ENCODE measurements around the gene GCDH. TPM values are rescaled to one million over a fixed set of nuclear protein-coding genes. Genes with fewer than 3 reads are reported as not detected.
A peak's percentile ranks its signal among the peaks of the same experiment; 100 is the strongest.

GCDH gene
- total RNA-seq, 1 experiment from 2014 or later, result 53.2 TPM

DNA sequence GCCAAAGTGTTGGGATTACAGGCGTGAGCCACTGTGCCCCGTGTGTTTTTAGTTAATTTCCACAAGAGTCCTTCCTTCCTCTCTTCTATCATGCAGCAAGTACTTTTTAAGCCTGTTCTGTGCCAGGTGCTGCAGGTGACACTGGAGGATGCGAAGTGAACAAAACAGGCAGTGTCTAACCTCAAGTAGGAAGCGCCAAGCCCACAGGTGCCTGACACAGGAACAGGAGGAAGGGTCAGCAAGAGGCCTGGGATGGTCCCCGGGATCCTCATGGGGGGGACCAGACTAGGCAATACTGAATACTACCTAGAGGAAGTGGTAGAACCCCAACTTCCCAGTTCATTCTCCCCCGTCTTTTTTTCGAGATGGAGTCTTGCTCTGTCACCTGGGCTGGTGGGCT is 45.6 kb downstream of the GCDH start:
- no peak overlapping the region for H3K14ac ChIP-seq (ENCODE audit: insufficient read depth, low read length)
- H3K9me3 ChIP-seq (ENCODE audit: control insufficient read depth, low read depth, low read length), result no peaks in the 10 kb centered on the region
- H4K8ac ChIP-seq (replicated peaks; ENCODE audit: insufficient read length, low read depth, low read length), result no peak overlapping the region
- no peak overlapping the region for H3K4me2 ChIP-seq (ENCODE audit: insufficient read depth, insufficient read length, low read length)
- TF ChIP-seq, protein P1, sequence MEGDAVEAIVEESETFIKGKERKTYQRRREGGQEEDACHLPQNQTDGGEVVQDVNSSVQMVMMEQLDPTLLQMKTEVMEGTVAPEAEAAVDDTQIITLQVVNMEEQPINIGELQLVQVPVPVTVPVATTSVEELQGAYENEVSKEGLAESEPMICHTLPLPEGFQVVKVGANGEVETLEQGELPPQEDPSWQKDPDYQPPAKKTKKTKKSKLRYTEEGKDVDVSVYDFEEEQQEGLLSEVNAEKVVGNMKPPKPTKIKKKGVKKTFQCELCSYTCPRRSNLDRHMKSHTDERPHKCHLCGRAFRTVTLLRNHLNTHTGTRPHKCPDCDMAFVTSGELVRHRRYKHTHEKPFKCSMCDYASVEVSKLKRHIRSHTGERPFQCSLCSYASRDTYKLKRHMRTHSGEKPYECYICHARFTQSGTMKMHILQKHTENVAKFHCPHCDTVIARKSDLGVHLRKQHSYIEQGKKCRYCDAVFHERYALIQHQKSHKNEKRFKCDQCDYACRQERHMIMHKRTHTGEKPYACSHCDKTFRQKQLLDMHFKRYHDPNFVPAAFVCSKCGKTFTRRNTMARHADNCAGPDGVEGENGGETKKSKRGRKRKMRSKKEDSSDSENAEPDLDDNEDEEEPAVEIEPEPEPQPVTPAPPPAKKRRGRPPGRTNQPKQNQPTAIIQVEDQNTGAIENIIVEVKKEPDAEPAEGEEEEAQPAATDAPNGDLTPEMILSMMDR (conservative IDR thresholded peaks at IDR 0.05), result no peak
- H3K23me2 ChIP-seq (ENCODE audit: insufficient read length, low read depth, low read length, poor library complexity, severe bottlenecking), result peaks cover 11% of the 10 kb centered on the region
- H4K20me1 ChIP-seq (ENCODE audit: control insufficient read depth, insufficient read depth, insufficient read length), result no peaks in the 10 kb centered on the region
- peak overlapping the region; percentile 17 for H2BK120ac ChIP-seq (ENCODE audit: low read depth, low read length, poor library complexity, severe bottlenecking)
- no peak overlapping the region for H2AFZ ChIP-seq (ENCODE audit: low read length)
- no peak for DNase-seq
- no peak overlapping the region for H2AK5ac ChIP-seq (ENCODE audit: insufficient read length, low read length)
- WGBS (ENCODE audit: extremely low coverage, insufficient read length, low lambda C conversion rate), result no CpG with 5 or more reads among the region's 7 CpGs
- Mint-ChIP-seq H3K4me1 (peaks cover 29 to 49% of the 10 kb centered on the region in 2 experiments), H3K9me3 (no peaks in the 10 kb centered on the region; a peak in 1 of 5 replicates), H3K36me3 (ENCODE audit: insufficient read depth in 1 of 3, low read depth in 3 of 3) (peaks cover 30 to 44% (median 35%) of the 10 kb centered on the region in 3 experiments), H3K27ac (peak overlapping the region in 1 of 3 experiments; percentile 83; a peak in 3 of 7 replicates), H3K4me3 (peak overlapping the region in 1 of 2 experiments; percentile 9; a peak in 1 of 5 replicates), H3K27me3 (ENCODE audit: low read depth) (no peaks in the 10 kb centered on the region; the same call in 1 of the 2 replicates)
- no peaks in the 10 kb centered on the region for H3K27me3 ChIP-seq (ENCODE audit: insufficient read depth, low read length)
- no peak overlapping the region for H3K27ac ChIP-seq (ENCODE audit: insufficient read length, low read depth, low read length)
- H3K9ac ChIP-seq (ENCODE audit: extremely low read depth, insufficient read length, low read length), result no peak overlapping the region
- no peak overlapping the region for H2BK20ac ChIP-seq (ENCODE audit: low read depth, low read length, poor library complexity, severe bottlenecking)
- peak overlapping the region; percentile 27 for H2BK12ac ChIP-seq (ENCODE audit: insufficient read length, low read depth, low read length)
- H3T11ph ChIP-seq (ENCODE audit: low read length), result no peak overlapping the region
- no peak overlapping the region for H3K4ac ChIP-seq (ENCODE audit: low read depth, low read length)
- H2BK5ac ChIP-seq (ENCODE audit: insufficient read length, low read length), result no peak overlapping the region
- no peak overlapping the region for H2BK15ac ChIP-seq (ENCODE audit: low read depth, low read length)
- no peak overlapping the region for H4K5ac ChIP-seq (ENCODE audit: insufficient read length, low read depth, low read length)
- H3K56ac ChIP-seq (ENCODE audit: insufficient read length, low read depth, low read length), result no peak overlapping the region
- no peak overlapping the region for H3K18ac ChIP-seq (ENCODE audit: insufficient read length, low read depth, low read length)
- no peak overlapping the region for H3K23ac ChIP-seq (ENCODE audit: insufficient read length, low read depth, low read length)
- peaks cover 12% of the 10 kb centered on the region for H3K79me1 ChIP-seq (ENCODE audit: insufficient read depth, low read depth, low read length, poor library complexity, severe bottlenecking)
- no peaks in the 10 kb centered on the region; the same call in 1 of the 2 replicates for H3K4me1 ChIP-seq (ENCODE audit: insufficient read depth, low read length)
- H3K79me2 ChIP-seq (ENCODE audit: insufficient read depth, low read length), result peaks cover 16% of the 10 kb centered on the region; the same call in 1 of the 2 replicates
- H4K91ac ChIP-seq (ENCODE audit: insufficient read length, low read depth, low read length), result no peak overlapping the region

All from H9 (cell line).